ENCODE results near the gene IL3.

- no peak for TF ChIP-seq CTCF (IDR thresholded peaks at IDR 0.05; ENCODE audit: low read depth, low read length, poor library complexity, severe bottlenecking)
- TF ChIP-seq EZH2phosphoT487 (IDR thresholded peaks at IDR 0.05; ENCODE audit: borderline replicate concordance, low read length), result no peak
Measured at GRCh38 chr5:132100672-132101261, 40.3 kb downstream of the IL3 start.
